Activated T-cell treated with anti-CD3 and anti-CD28 coated beads, Interleukin-2, amount 50 U/mL, for 72 hours (primary cell): Measurements from ENCODE around the gene OR4A16. TPM values are rescaled to one million over a fixed set of nuclear protein-coding genes. Genes with fewer than 3 reads are reported as not detected.

ENCODE experiments used
- ATAC-seq, 2 donors: fragments of 150-1000 bp; cut with Tn5 transposase; replicated peaks in 1 of 2; 2 replicates each; pipeline ENCODE4 v1.10.0; 2021; ENCODE audit warnings: moderate library complexity in 2 of 2, mild to moderate bottlenecking in 1 of 2
- DNase-seq, 2 donors: peaks; one replicate each; pipeline ENCODE4 v3.0.0; 2021 to 2022; ENCODE audit warnings: mixed read lengths in 1 of 2
- H3K27ac Mint-ChIP-seq: one replicate; pipeline ENCODE4 v1.8.0; 2022; ENCODE audit warnings: mild to moderate bottlenecking, moderate library complexity, mixed read lengths
- H3K27me3 Mint-ChIP-seq: one replicate; pipeline ENCODE4 v1.8.0; 2022; ENCODE audit warnings: low read depth, mixed read lengths
- H3K36me3 Mint-ChIP-seq, 2 donors: one replicate each; pipeline ENCODE4 v1.8.0; 2022; ENCODE audit warnings: mixed read lengths in 2 of 2, mild to moderate bottlenecking in 1 of 2; ENCODE audit not compliant: insufficient read depth in 2 of 2
- H3K4me1 Mint-ChIP-seq: one replicate; pipeline ENCODE4 v1.8.0; 2022; ENCODE audit warnings: low read depth, mixed read lengths
- H3K4me3 Mint-ChIP-seq, 2 donors: one replicate each; pipeline ENCODE4 v1.8.0; 2022; ENCODE audit warnings: mild to moderate bottlenecking in 2 of 2, mixed read lengths in 2 of 2, moderate library complexity in 2 of 2
- H3K9me3 Mint-ChIP-seq, 2 donors: one replicate each; pipeline ENCODE4 v1.8.0; 2022; ENCODE audit warnings: mixed read lengths in 2 of 2
- total RNA-seq, 2 donors: library from RNA; stranded (reverse); gene quantifications; one replicate each; pipeline ENCODE4 v1.2.3, GENCODE V29; 2022

The OR4A16 gene, protein sequence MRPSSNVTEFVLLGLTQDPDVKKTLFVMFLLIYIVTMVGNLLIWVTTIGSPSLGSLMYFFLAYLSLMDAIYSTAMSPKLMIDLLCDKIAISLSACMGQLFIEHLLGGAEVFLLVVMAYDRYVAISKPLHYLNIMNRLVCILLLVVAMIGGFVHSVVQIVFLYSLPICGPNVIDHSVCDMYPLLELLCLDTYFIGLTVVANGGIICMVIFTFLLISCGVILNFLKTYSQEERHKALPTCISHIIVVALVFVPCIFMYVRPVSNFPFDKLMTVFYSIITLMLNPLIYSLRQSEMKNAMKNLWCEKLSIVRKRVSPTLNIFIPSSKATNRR
- total RNA-seq = not detected

DNA sequence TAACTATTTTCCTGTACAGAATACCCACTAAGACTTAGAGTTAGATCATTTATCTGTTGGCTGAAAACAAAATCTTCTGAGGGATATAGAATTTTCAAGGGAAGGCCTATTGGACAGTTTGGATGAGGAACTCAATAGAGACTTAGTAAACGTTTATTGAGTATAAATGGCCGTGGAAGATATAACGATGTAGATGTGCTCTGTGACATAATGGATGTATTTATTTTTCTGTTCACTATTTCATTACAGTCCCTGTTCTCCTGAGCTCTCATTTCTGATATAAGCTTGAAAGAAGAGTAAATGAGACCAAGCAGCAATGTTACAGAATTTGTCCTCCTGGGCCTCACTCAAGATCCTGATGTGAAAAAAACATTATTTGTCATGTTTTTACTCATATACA, at the start of gene OR4A16:
OR4A16 (plus strand) TSS at position 301 of the 400 bp plus-strand sequence; CDS start at position 301, 0 bp downstream.
- Mint-ChIP-seq H3K9me3 (peaks cover 6 to 10% of the 10 kb centered on the region in 2 donors), H3K27me3 (no peaks in the 10 kb centered on the region), H3K4me1 (no peaks in the 10 kb centered on the region), H3K36me3 (no peaks in the 10 kb centered on the region), H3K4me3 (no peak within 1 kb of the TSS), H3K27ac (no peak within 1 kb of the TSS)
- DNase-seq (no peak), ATAC-seq (no peak)

DNA sequence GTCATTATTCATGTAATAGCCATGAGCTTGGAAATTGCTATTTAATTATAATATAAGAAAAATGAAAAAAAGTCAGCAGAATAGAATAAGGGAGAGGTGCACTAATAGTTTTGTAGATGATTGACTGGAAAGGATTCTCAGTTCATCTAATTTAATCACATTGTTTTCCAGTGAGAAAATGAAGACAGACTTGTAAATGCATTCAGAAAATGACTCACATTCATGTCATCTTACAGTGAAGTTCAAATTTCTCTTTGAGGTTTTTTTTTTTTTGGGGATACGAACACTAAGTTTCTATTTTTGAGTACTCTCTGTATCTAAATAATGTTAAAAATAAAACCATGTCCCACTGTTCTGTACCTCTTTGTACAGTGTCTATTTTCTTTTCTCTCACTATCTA, 18.5 kb upstream of the OR4A16 start:
- no peaks in the 10 kb centered on the region for H3K27me3 Mint-ChIP-seq
- DNase-seq (no peak), ATAC-seq (no peak)
- H3K4me1 Mint-ChIP-seq = no peaks in the 10 kb centered on the region
- H3K4me3 Mint-ChIP-seq = no peak overlapping the region
- peaks cover 9 to 15% of the 10 kb centered on the region in 2 donors for H3K9me3 Mint-ChIP-seq
- no peaks in the 10 kb centered on the region for H3K36me3 Mint-ChIP-seq
- no peak overlapping the region for H3K27ac Mint-ChIP-seq

DNA sequence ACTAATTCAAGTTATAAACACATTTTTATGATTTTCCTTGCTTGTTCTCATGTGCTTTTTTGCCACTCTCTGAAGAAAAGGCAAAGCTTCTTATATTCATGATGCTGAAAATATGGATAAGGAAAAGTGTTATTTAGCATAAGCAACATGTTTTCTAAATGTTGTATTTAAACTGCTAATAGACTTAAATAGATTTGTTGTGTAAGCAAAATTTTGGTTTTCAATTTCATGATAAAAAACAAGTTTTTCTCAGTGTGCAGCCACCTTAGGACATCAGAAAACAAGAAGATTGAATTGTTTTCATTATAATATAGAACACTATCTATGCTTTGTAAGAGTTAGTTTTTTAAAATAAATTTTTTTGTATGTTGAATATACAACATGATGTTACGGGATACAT, 2.3 kb downstream of the OR4A16 start:
- no peaks in the 10 kb centered on the region for H3K36me3 Mint-ChIP-seq
- H3K4me3 Mint-ChIP-seq = no peak overlapping the region
- peaks cover 11 to 13% of the 10 kb centered on the region in 2 donors for H3K9me3 Mint-ChIP-seq
- ATAC-seq (no peak), DNase-seq (no peak)
- no peaks in the 10 kb centered on the region for H3K27me3 Mint-ChIP-seq
- H3K4me1 Mint-ChIP-seq = no peaks in the 10 kb centered on the region
- no peak overlapping the region for H3K27ac Mint-ChIP-seq

DNA sequence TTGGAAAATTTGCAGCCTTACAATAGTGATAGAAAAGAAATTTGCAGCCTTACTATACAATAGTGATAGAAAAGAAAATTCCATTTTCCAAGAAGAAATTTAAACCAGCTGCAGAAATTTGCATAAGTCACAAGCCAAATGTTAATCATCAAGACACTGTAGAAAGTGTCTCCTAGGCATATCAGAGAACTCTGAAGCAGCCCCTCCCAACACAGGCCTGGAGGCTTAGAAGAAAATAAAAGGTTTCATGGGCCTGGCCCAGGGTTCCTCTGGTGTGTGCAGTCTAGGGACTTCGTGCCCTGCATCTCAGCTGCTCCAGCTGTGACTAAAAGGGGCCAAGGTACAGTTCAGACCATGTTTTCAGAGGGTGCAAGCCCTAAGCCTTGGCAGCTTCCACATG, 6.0 kb downstream of the OR4A16 start:
- Mint-ChIP-seq H3K4me3 (no peak overlapping the region), H3K9me3 (peaks cover 9 to 10% of the 10 kb centered on the region in 2 donors), H3K27ac (no peak overlapping the region), H3K4me1 (no peaks in the 10 kb centered on the region), H3K36me3 (peaks cover 0 to 1% of the 10 kb centered on the region in 2 donors), H3K27me3 (no peaks in the 10 kb centered on the region)
- ATAC-seq = no peak
- DNase-seq = no peak

DNA sequence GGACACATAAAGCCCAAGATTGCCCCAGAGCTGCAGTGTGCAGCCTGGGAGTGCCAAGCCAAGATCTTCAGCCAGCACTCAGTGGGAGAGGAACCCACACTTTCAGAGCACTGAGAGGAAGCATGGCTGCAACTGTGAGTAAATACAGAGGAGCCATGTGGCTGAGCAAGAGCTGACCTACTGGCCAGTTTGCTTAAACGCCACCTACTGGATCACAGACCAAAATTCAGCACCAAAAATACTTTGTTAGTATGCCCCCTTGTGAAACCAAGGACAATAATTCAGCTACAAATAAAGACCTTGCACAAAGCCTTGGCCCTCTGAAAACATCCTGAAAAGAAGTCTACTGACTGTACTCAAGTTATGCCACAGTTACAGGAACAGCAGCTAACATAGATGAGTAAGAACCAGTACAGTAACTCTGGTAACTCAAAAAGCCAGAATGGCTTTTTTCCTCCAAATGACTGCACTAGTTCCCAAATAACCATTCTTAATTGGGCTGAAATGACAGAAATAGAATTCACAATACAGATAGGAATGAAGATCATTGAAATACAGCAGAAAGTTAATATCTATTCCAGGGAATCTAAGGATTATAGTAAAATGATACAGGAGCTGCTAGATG, 14.7 kb downstream of the OR4A16 start:
- Mint-ChIP-seq H3K36me3 (peaks cover 0 to 1% of the 10 kb centered on the region in 2 donors), H3K4me1 (no peaks in the 10 kb centered on the region), H3K4me3 (no peak overlapping the region), H3K9me3 (peaks cover 10 to 18% of the 10 kb centered on the region in 2 donors), H3K27ac (no peak overlapping the region), H3K27me3 (no peaks in the 10 kb centered on the region)
- ATAC-seq (no peak), DNase-seq (no peak)

DNA sequence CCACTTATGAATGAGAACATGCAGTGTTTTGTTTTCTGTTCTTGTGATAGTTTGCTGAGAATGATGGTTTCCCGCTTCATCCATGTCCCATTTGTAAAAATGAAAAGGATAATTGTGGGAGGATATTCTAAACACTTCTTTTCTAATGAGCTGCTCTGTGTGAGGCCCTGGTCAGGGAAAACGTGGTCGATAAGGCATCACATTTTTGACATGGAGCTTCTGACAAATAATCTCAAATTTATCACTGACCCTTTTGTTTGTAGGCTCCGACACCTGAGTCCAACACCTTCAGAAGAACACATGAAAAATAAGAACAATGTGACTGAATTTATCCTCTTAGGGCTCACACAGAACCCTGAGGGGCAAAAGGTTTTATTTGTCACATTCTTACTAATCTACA, 24.7 kb downstream of the OR4A16 start, which contains the start of gene OR4A15:
OR4A15 (plus strand) TSS at position 301 of the 400 bp plus-strand sequence; CDS start at position 301, 0 bp downstream.
- Mint-ChIP-seq H3K4me3 (no peak within 1 kb of the TSS), H3K9me3 (peaks cover 11 to 16% of the 10 kb centered on the region in 2 donors), H3K4me1 (no peaks in the 10 kb centered on the region), H3K27ac (no peak within 1 kb of the TSS), H3K36me3 (peaks cover 2 to 3% of the 10 kb centered on the region in 2 donors), H3K27me3 (no peaks in the 10 kb centered on the region)
- DNase-seq (no peak), ATAC-seq (no peak)

Other genes with a start within 250 kb of the OR4A16 start
- gene TRIM48, start 81.0 kb upstream of the OR4A16 start, total RNA-seq = not detected
- not detected for gene OR4A15, start 24.8 kb downstream of the OR4A16 start, total RNA-seq
- not detected for gene OR4C15, start 211.3 kb downstream of the OR4A16 start, total RNA-seq
- gene OR4C16, start 228.9 kb downstream of the OR4A16 start, total RNA-seq = not detected